IMR-90 (cell line): Measurements from ENCODE around the gene IFNW1. TPM values are rescaled to one million over a fixed set of nuclear protein-coding genes. Genes with fewer than 3 reads are reported as not detected.

Experiments used
- ATAC-seq: fragments of 200-7000 bp; cut with Tn5 transposase; 2 replicates; pipeline ENCODE4 v1.9.1; 2020; ENCODE audit warnings: low read depth, mild to moderate bottlenecking, moderate library complexity
- BruUV-seq: library from RNA; stranded (reverse); fragments of 400-500 nt; replicated peaks from 2 replicates; lab custom pipeline; 2021; lab: Mats Ljungman, UMichigan
- CTCF ChIA-PET: fragments of 300-600 bp; formaldehyde crosslinking; extraction: SDS; loops from one replicate; lab custom pipeline; 2021; ENCODE audit warnings: antibody characterized with exemption; lab: Yijun Ruan, JAX
- POLR2A ChIA-PET: fragments of 300-600 bp; sonication (Branson Sonifier 250); formaldehyde crosslinking; loops from one replicate; lab custom pipeline; 2022; ENCODE audit warnings: antibody characterized with exemption; ENCODE audit not compliant: unreplicated experiment; lab: Charles Lee
- DNase-seq: peaks from one replicate; pipeline ENCODE4 v3.0.0; 2013
- H2AFZ ChIP-seq: replicated peaks from 2 replicates; pipeline ENCODE3; 2013; ENCODE audit warnings: low read length, mild to moderate bottlenecking; ENCODE audit not compliant: poor library complexity
- H2AK5ac ChIP-seq: 2 replicates; pipeline ENCODE4 v1.6.1; 2013; ENCODE audit warnings: low read depth, low read length, inconsistent platforms
- H2AK9ac ChIP-seq: replicated peaks from 2 replicates; pipeline ENCODE3; 2013; ENCODE audit warnings: mild to moderate bottlenecking, low read depth, low read length, moderate library complexity; ENCODE audit not compliant: poor library complexity
- H2BK120ac ChIP-seq: 2 replicates; pipeline ENCODE4 v1.6.1; 2013; ENCODE audit warnings: low read depth, low read length, inconsistent platforms
- H2BK15ac ChIP-seq: 3 replicates; pipeline ENCODE4 v1.6.1; 2013; ENCODE audit warnings: low read depth, low read length, inconsistent platforms
- H2BK20ac ChIP-seq: 2 replicates; pipeline ENCODE4 v1.6.1; 2013; ENCODE audit warnings: low read depth, mild to moderate bottlenecking, inconsistent platforms, low read length, moderate library complexity
- H2BK5ac ChIP-seq: 2 replicates; pipeline ENCODE4 v1.6.1; 2013; ENCODE audit warnings: mild to moderate bottlenecking, low read depth, low read length, inconsistent platforms; ENCODE audit not compliant: poor library complexity, severe bottlenecking
- H3K14ac ChIP-seq: replicated peaks from 2 replicates; pipeline ENCODE4 v1.6.1; 2013; ENCODE audit warnings: low read depth, low read length, inconsistent platforms
- H3K18ac ChIP-seq: 2 replicates; pipeline ENCODE4 v1.6.1; 2013; ENCODE audit warnings: low read depth, low read length, control low read depth
- H3K23ac ChIP-seq: 2 replicates; pipeline ENCODE4 v1.6.1; 2013; ENCODE audit warnings: low read depth, low read length, inconsistent platforms
- H3K27ac ChIP-seq: 2 replicates; pipeline ENCODE4 v1.5.1; 2013; ENCODE audit warnings: mild to moderate bottlenecking, control low read depth, low read length; ENCODE audit not compliant: insufficient read depth
- H3K27me3 ChIP-seq: 2 replicates; pipeline ENCODE4 v1.6.1; 2013; ENCODE audit warnings: low read length; ENCODE audit not compliant: control insufficient read depth, insufficient read depth
- H3K36me3 ChIP-seq: 2 replicates; pipeline ENCODE4 v1.6.1; 2013; ENCODE audit warnings: low read length, mixed read lengths; ENCODE audit not compliant: control insufficient read depth, insufficient read depth
- H3K4ac ChIP-seq: 2 replicates; pipeline ENCODE4 v1.6.1; 2013; ENCODE audit warnings: low read depth, low read length, inconsistent platforms
- H3K4me1 ChIP-seq: 2 replicates; pipeline ENCODE4 v1.6.1; 2013; ENCODE audit warnings: low read length, mixed read lengths; ENCODE audit not compliant: control insufficient read depth, insufficient read depth
- H3K4me2 ChIP-seq: 2 replicates; pipeline ENCODE4 v1.6.1; 2013; ENCODE audit warnings: low read depth, mild to moderate bottlenecking, control low read depth, low read length, moderate library complexity
- H3K4me3 ChIP-seq: 2 replicates; pipeline ENCODE4 v1.5.1; 2013; ENCODE audit warnings: low read depth, mild to moderate bottlenecking, control low read depth, low read length, moderate library complexity; ENCODE audit not compliant: insufficient read depth
- H3K56ac ChIP-seq: 2 replicates; pipeline ENCODE4 v1.6.1; 2013; ENCODE audit warnings: low read length, inconsistent platforms; ENCODE audit not compliant: insufficient read depth; ENCODE audit errors: extremely low read depth
- H3K79me1 ChIP-seq, 2 experiments: 2 replicates each; pipeline ENCODE4 v1.6.1; 2013; ENCODE audit warnings: low read length in 2 of 2, inconsistent platforms in 1 of 2, low read depth in 1 of 2
- H3K9ac ChIP-seq: 2 replicates; pipeline ENCODE4 v1.6.1; 2013; ENCODE audit warnings: low read depth, low read length, control low read depth
- H3K9me1 ChIP-seq: 2 replicates; pipeline ENCODE4 v1.6.1; 2013; ENCODE audit warnings: low read length, inconsistent platforms; ENCODE audit not compliant: insufficient read depth
- H3K9me3 ChIP-seq: 2 replicates; pipeline ENCODE4 v1.6.1; 2013; ENCODE audit warnings: low read length; ENCODE audit not compliant: control insufficient read depth, insufficient read depth
- H4K20me1 ChIP-seq: 2 replicates; pipeline ENCODE4 v1.6.1; 2013; ENCODE audit warnings: low read length, inconsistent platforms; ENCODE audit not compliant: insufficient read depth
- H4K5ac ChIP-seq: 2 replicates; pipeline ENCODE4 v1.6.1; 2013; ENCODE audit warnings: mild to moderate bottlenecking, low read depth, low read length, control low read depth
- H4K8ac ChIP-seq, 2 experiments: 2 replicates each; pipeline ENCODE4 v1.6.1; 2013; ENCODE audit warnings: low read depth in 2 of 2, low read length in 2 of 2, control low read depth in 1 of 2, inconsistent platforms in 1 of 2
- H4K91ac ChIP-seq: 2 replicates; pipeline ENCODE4 v1.6.1; 2013; ENCODE audit warnings: low read depth, low read length, inconsistent platforms; ENCODE audit not compliant: insufficient read depth
- CTCF ChIP-seq: conservative IDR thresholded peaks from 2 replicates; pipeline ENCODE4 v1.5.1; 2012; ENCODE audit warnings: mild to moderate bottlenecking, low read depth, low read length, improper control_type of control experiment
- MAFK ChIP-seq: IDR thresholded peaks from 2 replicates; pipeline ENCODE4 v1.6.1; 2012; ENCODE audit warnings: low read depth, low read length, improper control_type of control experiment
- SMC3 ChIP-seq: fragments of 150-350 bp; IDR thresholded peaks from 2 replicates; pipeline ENCODE4 v1.6.1; 2016; ENCODE audit warnings: low read depth, mild to moderate bottlenecking, antibody characterized with exemption, low read length, moderate library complexity
- WGBS, 2 experiments: methylation state at CpG; one replicate each; pipeline versions ENCODE4 v1.1.5 to v1.1.7; 2013; ENCODE audit warnings: missing lambda C conversion rate in 2 of 2; ENCODE audit not compliant: insufficient read length in 1 of 2; ENCODE audit errors: extremely low coverage in 2 of 2; 5-methylcytosine and 5-hydroxymethylcytosine counted together
- dilution Hi-C: fragments of 300-500 bp; cut with HindIII; formaldehyde crosslinking; loops from one replicate; pipeline ENCODE4 v1.14.3; 2018; ENCODE audit warnings: low sequenced_read_pairs; ENCODE audit not compliant: unreplicated experiment
- in situ Hi-C: fragments of 300-500 bp; cut with MboI; formaldehyde crosslinking; loops from 3 replicates; pipeline ENCODE4 v1.14.3; 2019; ENCODE audit warnings: low sequenced_read_pairs, inconsistent platforms, mixed read lengths
- intact Hi-C: fragments of 100-400 bp; cut with micrococcal nuclease; formaldehyde crosslinking; loops from 2 replicates; pipeline ENCODE4 v1.10.0; 2022
- polyA plus RNA-seq, 3 experiments: library from polyadenylated mRNA; depleted of rRNA; stranded (reverse); fragments of >200 nt; gene quantifications; 2 replicates each; pipeline ENCODE4 v1.2.3, GENCODE V29; 2012; ENCODE audit warnings: low replicate concordance in 1 of 3
- total RNA-seq: library from RNA; depleted of rRNA; stranded (reverse); fragments of >200 nt; gene quantifications from 2 replicates; pipeline ENCODE4 v1.2.3, GENCODE V29; 2012

Gene IFNW1
- total and polyA plus RNA-seq, 2 of the 4 experiments (the other 2 are of a cell fraction): not detected

GRCh38 chr9:21137020-21137419, 4.6 kb downstream of the IFNW1 start:
- dilution Hi-C loops (no loop called here), intact Hi-C loops (no loop called here), in situ Hi-C loops (loop anchor here (25.0 kb wide), 1 partner anchor 1625 kb away; no protein-coding TSS in a partner anchor)
- H2BK120ac ChIP-seq: no peak overlapping the region
- H4K20me1 ChIP-seq: no peaks in the 10 kb centered on the region
- no peaks in the 10 kb centered on the region for H3K36me3 ChIP-seq
- no peak overlapping the region for H3K56ac ChIP-seq
- no TSS peak for BruUV-seq
- WGBS, 2 experiments: no CpG with 5 or more reads among the region's 1 CpG
- no peak overlapping the region for H3K4me3 ChIP-seq
- no peak overlapping the region for H3K4me2 ChIP-seq
- ATAC-seq (no peak), DNase-seq (no peak)
- no peaks in the 10 kb centered on the region for H3K79me1 ChIP-seq
- no peak overlapping the region for H4K5ac ChIP-seq
- ChIA-PET CTCF (no interaction called here), POLR2A (no interaction called here)
- H3K4ac ChIP-seq: no peak overlapping the region
- H2BK15ac ChIP-seq: no peak overlapping the region
- H4K8ac ChIP-seq: no peak overlapping the region
- no peak overlapping the region for H2BK20ac ChIP-seq
- no peaks in the 10 kb centered on the region for H3K9me1 ChIP-seq
- no peak overlapping the region for H3K9ac ChIP-seq
- no peak for TF ChIP-seq CTCF
- peak; percentile 88 for TF ChIP-seq MAFK
- TF ChIP-seq SMC3: no peak
- no peak overlapping the region for H4K91ac ChIP-seq
- no peak overlapping the region for H2AK5ac ChIP-seq
- no peak overlapping the region for H2AK9ac ChIP-seq
- H3K4me1 ChIP-seq: no peaks in the 10 kb centered on the region
- H2BK5ac ChIP-seq: no peak overlapping the region
- H2AFZ ChIP-seq: no peak overlapping the region
- H3K14ac ChIP-seq: no peak overlapping the region
- no peak overlapping the region for H3K18ac ChIP-seq
- no peak overlapping the region for H3K27ac ChIP-seq
- H3K23ac ChIP-seq: no peak overlapping the region
- peaks cover 3% of the 10 kb centered on the region for H3K27me3 ChIP-seq
- H3K9me3 ChIP-seq: no peaks in the 10 kb centered on the region
